ENCODE data around the gene RHOBTB1. TPM values are rescaled to one million over a fixed set of nuclear protein-coding genes. Genes with fewer than 3 reads are reported as not detected.

RHOBTB1 gene
- total and polyA plus RNA-seq, 12 donors, result 4.3 to 20.5 (median 12.3) TPM

- Histone ChIP-seq H3K9me3 (peaks cover 0 to 7% (median 0%) of the 10 kb centered on the region in 11 donors), H3K36me3 (peaks cover 0 to 27% (median 0%) of the 10 kb centered on the region in 9 donors), H3K27me3 (no peaks in the 10 kb centered on the region), H3K4me1 (peaks cover 0 to 35% (median 25%) of the 10 kb centered on the region in 9 donors), H3K27ac (no peak overlapping the region), H3K4me3 (no peak overlapping the region)
- DNase-seq (no peak), ATAC-seq (no peak)
- no peak for TF ChIP-seq CTCF (IDR thresholded peaks at IDR 0.05)
- intact Hi-C loops (cut with DNase I), result loop anchor here in 1 of 10 donors (5.0 kb wide), 1 partner anchor 1440 kb away; no protein-coding TSS in a partner anchor
- 89% methylated on average over 4 of the region's 4 CpGs for WGBS, 2 donors
Measured at GRCh38 chr10:60932756-60933155, 11.2 kb downstream of the RHOBTB1 start.

DNA sequence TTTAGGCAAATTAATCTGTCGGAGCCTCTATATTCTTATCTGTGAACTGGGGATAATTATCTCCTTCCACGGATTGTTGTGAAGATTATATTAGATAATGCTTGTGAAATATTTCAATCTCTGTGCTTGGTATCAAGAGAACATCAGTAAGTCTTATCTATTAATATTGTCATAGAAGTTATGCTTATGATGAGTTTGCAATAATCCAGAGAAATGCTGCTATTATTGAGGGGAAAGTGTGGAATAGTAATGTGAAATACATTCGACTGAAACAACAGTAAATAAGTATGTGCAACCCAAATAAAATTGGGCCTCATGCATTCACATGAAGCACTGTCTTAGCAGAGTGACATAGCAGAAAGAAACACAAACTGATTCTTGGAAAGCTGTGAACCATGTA is 13.7 kb downstream of the RHOBTB1 start:
- ATAC-seq (no peak), DNase-seq (no peak)
- no peak overlapping the region for H3K4me3 ChIP-seq
- no peaks in the 10 kb centered on the region for H3K27me3 ChIP-seq
- peaks cover 0 to 21% (median 13%) of the 10 kb centered on the region in 9 donors for H3K4me1 ChIP-seq
- no peak overlapping the region for H3K27ac ChIP-seq
- H3K9me3 ChIP-seq, result peaks cover 0 to 7% (median 0%) of the 10 kb centered on the region in 11 donors
- intact Hi-C loops (cut with DNase I), result loop anchor here in 1 of 10 donors (5.0 kb wide), 1 partner anchor 1438 kb away; no protein-coding TSS in a partner anchor
- 65 to 66% methylated on average over 3 of the region's 3 CpGs for WGBS, 2 donors
- H3K36me3 ChIP-seq, result peaks cover 0 to 18% (median 0%) of the 10 kb centered on the region in 9 donors
- TF ChIP-seq CTCF (IDR thresholded peaks at IDR 0.05), result no peak

DNA sequence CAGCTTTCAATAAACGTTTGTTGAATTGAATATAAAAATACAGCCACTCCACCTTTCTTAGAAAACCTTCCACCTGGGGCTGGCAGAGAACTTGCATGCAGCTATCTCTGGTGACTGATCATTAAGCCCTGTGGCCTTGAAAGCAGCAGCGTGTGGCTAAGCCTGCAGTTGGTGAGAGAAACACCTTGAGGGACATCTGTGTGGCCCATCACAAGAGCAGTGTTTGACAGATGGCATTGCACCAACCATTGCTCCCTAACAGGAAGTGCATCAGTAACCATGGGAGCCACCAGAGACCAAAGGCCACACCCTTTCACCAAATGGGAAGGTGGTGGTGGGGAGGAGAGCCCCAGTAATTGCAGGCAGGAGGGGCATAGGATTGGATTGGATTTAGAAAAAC is 22.4 kb downstream of the RHOBTB1 start:
- no peak overlapping the region for H3K27ac ChIP-seq
- H3K4me1 ChIP-seq, result peaks cover 0 to 13% (median 0%) of the 10 kb centered on the region in 9 donors
- intact Hi-C loops (cut with DNase I), result no loop called here
- peaks cover 0 to 5% (median 0%) of the 10 kb centered on the region in 9 donors for H3K36me3 ChIP-seq
- no peak for ATAC-seq
- H3K27me3 ChIP-seq, result no peaks in the 10 kb centered on the region
- no peak overlapping the region for H3K4me3 ChIP-seq
- H3K9me3 ChIP-seq, result peaks cover 0 to 5% (median 0%) of the 10 kb centered on the region in 11 donors
- DNase-seq, result no peak
- TF ChIP-seq CTCF (IDR thresholded peaks at IDR 0.05), result no peak
- 72 to 74% methylated on average over 2 of the region's 2 CpGs for WGBS, 2 donors

DNA sequence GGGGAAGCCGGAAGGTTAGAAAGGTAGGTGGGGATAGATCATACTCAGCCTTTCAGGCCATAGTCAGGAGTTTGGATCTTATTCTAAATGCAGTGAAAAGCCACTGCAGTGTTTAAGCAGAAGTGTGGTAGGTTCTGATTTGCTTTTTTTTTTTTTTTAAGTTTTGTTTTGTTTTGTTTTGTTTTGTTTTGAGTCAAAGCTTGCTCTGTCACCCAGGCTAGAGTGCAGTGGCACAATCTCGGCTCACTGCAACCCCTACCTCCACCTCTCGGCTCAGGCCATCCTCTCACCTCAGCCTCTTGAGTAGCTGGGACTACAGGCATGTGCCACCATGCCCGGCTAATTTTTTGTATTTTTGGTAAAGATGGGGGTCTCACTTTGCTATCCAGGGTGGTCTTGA is 23.5 kb downstream of the RHOBTB1 start:
- no peak overlapping the region for H3K4me3 ChIP-seq
- ATAC-seq (no peak), DNase-seq (no peak)
- no peak for TF ChIP-seq CTCF (IDR thresholded peaks at IDR 0.05)
- peaks cover 0 to 21% (median 5%) of the 10 kb centered on the region in 9 donors for H3K4me1 ChIP-seq
- intact Hi-C loops (cut with DNase I), result no loop called here
- H3K36me3 ChIP-seq, result peaks cover 0 to 5% (median 0%) of the 10 kb centered on the region in 9 donors
- H3K9me3 ChIP-seq, result peaks cover 0 to 5% (median 0%) of the 10 kb centered on the region in 11 donors
- H3K27ac ChIP-seq, result no peak overlapping the region
- WGBS, 2 donors, result 96 to 98% methylated on average over 4 of the region's 4 CpGs
- no peaks in the 10 kb centered on the region for H3K27me3 ChIP-seq
